ENCODE data around the gene HSPA12A.
A peak's percentile ranks its signal among the peaks of the same experiment; 100 is the strongest.

Gene HSPA12A

DNA sequence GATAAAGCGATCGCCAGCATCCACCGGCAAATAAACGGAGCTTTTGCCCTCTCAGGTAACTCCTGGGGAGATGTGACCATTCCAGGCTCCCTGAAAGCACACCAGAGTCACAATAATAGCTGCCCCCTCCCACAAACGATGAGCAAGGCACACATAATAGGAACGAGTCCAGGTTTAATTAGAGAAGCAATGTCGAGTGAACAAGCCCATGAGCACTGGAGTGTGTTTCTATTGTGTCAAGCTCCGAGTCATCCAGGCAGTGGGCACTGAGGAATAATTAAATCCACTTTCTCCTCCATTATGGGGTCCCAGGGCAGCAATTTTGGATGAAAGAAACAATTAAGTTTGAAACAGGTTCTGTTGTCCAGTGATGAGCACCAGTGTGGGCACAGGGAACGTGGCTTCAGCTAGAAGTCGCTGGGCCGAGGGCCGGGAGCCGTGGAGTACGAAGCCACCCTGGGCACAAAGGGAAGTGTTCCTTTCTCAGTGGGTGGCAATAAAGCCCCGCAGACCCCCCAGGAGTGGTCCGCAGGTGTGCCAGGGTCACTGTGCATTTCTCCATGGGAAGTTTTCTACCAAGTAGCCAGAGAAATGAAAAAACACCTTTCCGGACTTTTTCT, 109.7 kb downstream of the HSPA12A start:
- Histone ChIP-seq H3K9me3 (ENCODE audit: severe bottlenecking) (no peaks in the 10 kb centered on the region), H3K36me3 (no peaks in the 10 kb centered on the region), H3K27ac (no peak overlapping the region), H3K4me3 (ENCODE audit: low read depth, low read length) (no peak overlapping the region), H3K27me3 (ENCODE audit: insufficient read depth, low read depth, severe bottlenecking) (no peaks in the 10 kb centered on the region)
- DNase-seq = no peak
- TF ChIP-seq, protein P1, sequence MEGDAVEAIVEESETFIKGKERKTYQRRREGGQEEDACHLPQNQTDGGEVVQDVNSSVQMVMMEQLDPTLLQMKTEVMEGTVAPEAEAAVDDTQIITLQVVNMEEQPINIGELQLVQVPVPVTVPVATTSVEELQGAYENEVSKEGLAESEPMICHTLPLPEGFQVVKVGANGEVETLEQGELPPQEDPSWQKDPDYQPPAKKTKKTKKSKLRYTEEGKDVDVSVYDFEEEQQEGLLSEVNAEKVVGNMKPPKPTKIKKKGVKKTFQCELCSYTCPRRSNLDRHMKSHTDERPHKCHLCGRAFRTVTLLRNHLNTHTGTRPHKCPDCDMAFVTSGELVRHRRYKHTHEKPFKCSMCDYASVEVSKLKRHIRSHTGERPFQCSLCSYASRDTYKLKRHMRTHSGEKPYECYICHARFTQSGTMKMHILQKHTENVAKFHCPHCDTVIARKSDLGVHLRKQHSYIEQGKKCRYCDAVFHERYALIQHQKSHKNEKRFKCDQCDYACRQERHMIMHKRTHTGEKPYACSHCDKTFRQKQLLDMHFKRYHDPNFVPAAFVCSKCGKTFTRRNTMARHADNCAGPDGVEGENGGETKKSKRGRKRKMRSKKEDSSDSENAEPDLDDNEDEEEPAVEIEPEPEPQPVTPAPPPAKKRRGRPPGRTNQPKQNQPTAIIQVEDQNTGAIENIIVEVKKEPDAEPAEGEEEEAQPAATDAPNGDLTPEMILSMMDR (IDR thresholded peaks at IDR 0.05; ENCODE audit: low read depth, low read length) = no peak

DNA sequence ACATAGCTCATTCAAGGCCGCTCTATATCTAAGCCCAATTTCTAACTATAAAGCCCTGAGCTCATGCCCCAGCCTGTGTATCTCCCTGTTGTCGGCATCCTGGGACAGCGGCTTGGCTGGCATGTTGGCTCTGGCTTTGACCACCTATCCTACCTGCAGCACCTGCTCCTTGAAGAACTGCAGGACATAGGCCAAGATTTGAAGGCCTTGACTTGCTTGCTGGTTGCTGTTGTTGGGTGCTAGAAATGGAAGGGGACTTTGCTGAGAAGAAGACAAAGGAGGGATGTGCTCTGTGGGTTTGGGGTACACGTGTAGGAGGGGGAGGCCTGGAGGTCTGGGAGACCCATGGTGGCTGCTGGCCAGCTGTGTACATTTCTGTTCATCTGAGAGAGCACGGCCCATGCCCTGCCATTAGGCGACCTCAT, 110.5 kb downstream of the HSPA12A start:
- DNase-seq = no peak
- Histone ChIP-seq H3K27ac (no peak overlapping the region), H3K36me3 (no peaks in the 10 kb centered on the region), H3K9me3 (ENCODE audit: severe bottlenecking) (no peaks in the 10 kb centered on the region), H3K27me3 (ENCODE audit: insufficient read depth, low read depth, severe bottlenecking) (no peaks in the 10 kb centered on the region), H3K4me3 (ENCODE audit: low read depth, low read length) (no peak overlapping the region)
- TF ChIP-seq, protein P1 (IDR thresholded peaks at IDR 0.05; ENCODE audit: low read depth, low read length) = no peak

DNA sequence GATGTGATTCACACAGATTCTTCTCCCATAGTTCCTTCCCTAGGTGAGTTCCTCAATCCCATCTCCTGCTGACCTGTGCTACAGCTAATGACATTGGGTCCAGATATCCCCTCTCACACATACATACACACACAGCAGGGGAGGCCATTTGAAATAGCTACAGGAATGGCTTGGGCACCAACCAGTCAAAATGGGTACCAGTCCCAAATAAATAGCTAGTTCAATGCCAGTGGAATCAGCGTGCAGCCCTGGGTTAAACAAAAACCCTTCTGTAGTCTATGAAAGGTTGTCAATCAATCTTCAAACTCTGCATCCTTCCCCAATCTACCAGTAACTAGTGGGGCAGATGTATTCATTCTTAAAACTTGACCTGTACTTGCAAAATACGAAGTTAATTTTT, 112.3 kb downstream of the HSPA12A start:
- TF ChIP-seq, protein P1 (IDR thresholded peaks at IDR 0.05; ENCODE audit: low read depth, low read length) = no peak
- DNase-seq = no peak
- Histone ChIP-seq H3K27ac (no peak overlapping the region), H3K9me3 (ENCODE audit: severe bottlenecking) (no peaks in the 10 kb centered on the region), H3K36me3 (no peaks in the 10 kb centered on the region), H3K27me3 (ENCODE audit: insufficient read depth, low read depth, severe bottlenecking) (no peaks in the 10 kb centered on the region), H3K4me3 (ENCODE audit: low read depth, low read length) (no peak overlapping the region)

DNA sequence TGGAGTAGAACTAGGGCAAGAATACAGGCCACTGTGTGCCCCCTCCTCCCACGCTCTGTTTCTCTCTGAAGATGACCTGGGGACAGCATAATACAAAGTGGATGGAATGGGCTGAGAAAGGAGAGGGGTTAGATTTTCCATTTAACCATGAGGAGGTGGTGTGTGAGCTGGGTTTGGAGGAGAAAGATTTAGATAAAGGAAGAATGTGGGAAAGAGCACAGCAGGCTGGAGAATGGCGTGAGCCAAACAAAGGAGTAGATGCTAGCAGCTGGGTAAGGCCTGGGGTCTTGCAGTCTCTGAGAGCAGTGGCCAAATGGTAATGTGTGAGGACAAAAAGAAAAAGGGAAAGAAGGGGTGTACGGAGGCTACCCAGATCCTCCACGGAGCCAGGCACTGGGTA, 113.0 kb downstream of the HSPA12A start:
- TF ChIP-seq, protein P1 (IDR thresholded peaks at IDR 0.05; ENCODE audit: low read depth, low read length) = no peak
- Histone ChIP-seq H3K27ac (no peak overlapping the region), H3K9me3 (ENCODE audit: severe bottlenecking) (no peaks in the 10 kb centered on the region), H3K4me3 (ENCODE audit: low read depth, low read length) (no peak overlapping the region), H3K27me3 (ENCODE audit: insufficient read depth, low read depth, severe bottlenecking) (no peaks in the 10 kb centered on the region), H3K36me3 (no peaks in the 10 kb centered on the region)
- no peak for DNase-seq

DNA sequence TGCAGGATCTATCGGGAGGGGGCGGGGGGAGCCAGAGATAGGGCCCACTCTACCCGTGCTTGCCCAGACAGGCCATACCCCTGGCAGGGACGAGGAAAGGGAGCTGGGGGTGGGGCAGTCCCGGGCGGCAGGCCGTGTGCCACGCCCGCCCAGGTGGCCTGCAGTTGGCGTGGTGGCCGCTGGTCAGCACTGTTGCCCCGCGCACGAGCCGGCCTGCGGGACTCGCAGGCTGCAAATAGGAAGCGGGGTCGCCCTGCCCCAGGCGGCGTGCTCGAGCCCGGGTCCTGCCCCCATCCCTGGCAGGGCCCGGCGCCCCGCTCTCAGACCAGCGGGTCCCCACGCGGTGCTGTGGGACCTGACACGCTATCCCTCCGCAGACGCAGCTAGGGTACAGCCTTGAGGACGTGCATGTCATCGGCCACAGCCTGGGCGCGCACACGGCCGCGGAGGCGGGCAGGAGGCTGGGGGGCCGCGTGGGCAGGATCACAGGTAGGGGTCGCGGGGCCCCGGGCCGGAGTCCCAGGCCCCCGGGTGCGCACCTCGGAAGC, 114.9 kb downstream of the HSPA12A start:
- Histone ChIP-seq H3K27me3 (ENCODE audit: insufficient read depth, low read depth, severe bottlenecking) (no peaks in the 10 kb centered on the region), H3K27ac (no peak overlapping the region), H3K4me3 (ENCODE audit: low read depth, low read length) (peak overlapping the region; percentile 66), H3K9me3 (ENCODE audit: severe bottlenecking) (no peaks in the 10 kb centered on the region), H3K36me3 (no peaks in the 10 kb centered on the region)
- TF ChIP-seq, protein P1 (IDR thresholded peaks at IDR 0.05; ENCODE audit: low read depth, low read length) = peak; percentile 95
- DNase-seq = peak; percentile 77

DNA sequence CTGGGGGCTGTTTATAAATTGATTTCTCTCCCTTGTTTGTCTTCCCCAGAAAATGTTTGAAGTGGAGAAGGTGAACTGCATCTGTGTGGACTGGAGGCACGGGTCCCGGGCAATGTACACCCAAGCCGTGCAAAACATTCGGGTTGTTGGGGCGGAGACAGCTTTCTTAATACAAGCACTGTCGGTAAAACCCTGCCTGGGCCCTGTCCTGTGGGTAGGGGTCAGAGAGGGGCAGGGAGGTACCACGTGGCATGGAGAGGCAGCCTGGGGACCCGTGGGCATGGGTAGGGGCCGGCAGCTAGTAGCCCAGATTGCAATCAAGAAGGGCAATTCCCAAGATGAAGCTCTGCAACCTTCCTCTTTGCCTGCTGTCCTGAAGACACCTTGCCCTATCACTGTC, 115.6 kb downstream of the HSPA12A start:
- Histone ChIP-seq H3K4me3 (ENCODE audit: low read depth, low read length) (no peak overlapping the region), H3K36me3 (no peaks in the 10 kb centered on the region), H3K9me3 (ENCODE audit: severe bottlenecking) (no peaks in the 10 kb centered on the region), H3K27ac (no peak overlapping the region), H3K27me3 (ENCODE audit: insufficient read depth, low read depth, severe bottlenecking) (no peaks in the 10 kb centered on the region)
- TF ChIP-seq, protein P1 (IDR thresholded peaks at IDR 0.05; ENCODE audit: low read depth, low read length) = no peak
- no peak for DNase-seq
